HG02642 (cell line): ENCODE data around the gene ARAF.
A peak's percentile ranks its signal among the peaks of the same experiment; 100 is the strongest.

Source experiments
- ATAC-seq: cut with Tn5 transposase; IDR thresholded peaks from one replicate; pipeline ENCODE4 v1.9.1; 2021; ENCODE audit warnings: mild to moderate bottlenecking; ENCODE audit not compliant: unreplicated experiment, poor library complexity

Gene ARAF

DNA sequence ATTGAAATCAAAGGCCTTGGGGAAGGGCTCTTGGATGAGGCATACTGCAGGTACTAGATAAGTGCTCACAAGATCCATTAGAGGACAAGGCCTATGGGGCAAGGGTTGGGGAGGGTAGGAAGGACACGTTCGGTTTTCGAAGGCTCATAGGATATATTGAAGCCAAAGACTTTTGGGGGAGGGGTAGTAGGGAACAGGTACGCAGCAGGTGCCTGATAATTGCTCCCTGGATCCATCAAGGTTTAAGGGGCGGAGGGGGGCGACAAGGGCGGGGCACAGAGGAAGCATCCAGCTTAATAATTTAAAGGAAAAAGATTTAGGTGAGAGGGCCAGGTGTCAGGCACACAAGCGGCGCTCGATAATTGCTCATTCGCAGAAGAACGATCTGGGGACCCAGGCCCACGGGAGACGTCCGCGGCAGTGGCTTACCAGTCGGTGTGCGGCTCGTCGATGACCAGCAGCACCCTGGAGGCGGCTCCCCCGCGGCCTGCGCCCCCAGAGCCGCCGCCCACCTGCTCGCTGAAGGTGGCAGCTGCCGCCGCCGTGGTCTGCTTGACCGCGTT is 58.0 kb downstream of the ARAF start:
- no peak for ATAC-seq

DNA sequence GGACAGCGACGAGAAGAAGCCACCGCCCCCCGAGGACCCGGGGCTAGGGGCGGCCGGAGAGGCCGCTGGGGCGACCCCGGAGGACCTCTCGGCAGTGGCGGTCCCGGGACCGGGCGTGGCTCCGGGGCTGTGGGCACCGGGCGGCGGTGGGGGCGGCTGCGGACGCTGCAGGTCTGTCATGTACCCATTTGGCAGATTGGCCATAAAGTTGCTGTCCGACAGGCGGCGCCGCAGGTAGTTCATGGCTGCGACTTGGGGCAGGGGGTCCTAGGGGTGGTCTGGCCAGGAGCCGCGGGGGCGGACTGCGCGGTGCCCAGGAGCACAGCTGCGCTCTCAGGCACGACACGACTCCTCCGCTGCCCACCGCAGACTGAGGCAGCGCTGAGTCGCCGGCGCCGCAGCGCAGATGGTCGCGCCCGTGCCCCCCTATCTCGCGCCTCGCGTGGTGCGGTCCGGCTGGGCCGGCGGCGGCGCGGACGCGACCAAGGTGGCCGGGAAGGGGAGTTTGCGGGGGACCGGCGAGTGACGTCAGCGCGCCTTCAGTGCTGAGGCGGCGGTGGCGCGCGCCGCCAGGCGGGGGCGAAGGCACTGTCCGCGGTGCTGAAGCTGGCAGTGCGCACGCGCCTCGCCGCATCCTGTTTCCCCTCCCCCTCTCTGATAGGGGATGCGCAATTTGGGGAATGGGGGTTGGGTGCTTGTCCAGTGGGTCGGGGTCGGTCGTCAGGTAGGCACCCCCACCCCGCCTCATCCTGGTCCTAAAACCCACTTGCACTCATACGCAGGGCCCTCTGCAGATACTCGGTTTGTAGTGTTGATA is 58.7 kb downstream of the ARAF start, which contains the start of gene SYN1:
Gene SYN1, minus strand, starts transcription at position 372 of the 817 bp plus-strand sequence. Its CDS starts 129 bp downstream, at position 243.
- peak; percentile 84 for ATAC-seq

DNA sequence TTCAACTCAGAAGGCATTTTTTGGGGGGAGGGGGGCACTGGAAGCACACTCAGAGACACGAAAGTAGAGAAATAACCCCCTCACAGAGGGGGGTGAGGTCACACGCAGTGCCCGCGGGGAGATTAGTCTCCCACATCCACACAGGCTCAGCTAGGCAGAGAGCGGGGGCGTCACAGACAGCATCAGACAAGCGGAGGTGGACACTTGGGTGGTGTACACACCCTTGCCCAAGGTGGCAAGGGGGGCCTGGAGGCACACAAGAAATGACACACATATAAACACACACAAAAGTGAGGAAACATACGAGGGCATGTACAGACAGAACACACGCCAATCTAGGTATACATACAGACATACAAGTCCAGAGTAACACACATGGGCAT is 59.3 kb downstream of the ARAF start:
- ATAC-seq, result no peak
